ENCODE measurements around the gene SDK1. TPM values are rescaled to one million over a fixed set of nuclear protein-coding genes. Genes with fewer than 3 reads are reported as not detected.
"Not testable (repeated sequence)": the region's sequence is repeated elsewhere in the genome, so short reads cannot be mapped to it uniquely, and the experiment has no call there.

Gene SDK1
- total RNA-seq, 2 donors from 2014 or later = 4.8 to 13.2 TPM

DNA sequence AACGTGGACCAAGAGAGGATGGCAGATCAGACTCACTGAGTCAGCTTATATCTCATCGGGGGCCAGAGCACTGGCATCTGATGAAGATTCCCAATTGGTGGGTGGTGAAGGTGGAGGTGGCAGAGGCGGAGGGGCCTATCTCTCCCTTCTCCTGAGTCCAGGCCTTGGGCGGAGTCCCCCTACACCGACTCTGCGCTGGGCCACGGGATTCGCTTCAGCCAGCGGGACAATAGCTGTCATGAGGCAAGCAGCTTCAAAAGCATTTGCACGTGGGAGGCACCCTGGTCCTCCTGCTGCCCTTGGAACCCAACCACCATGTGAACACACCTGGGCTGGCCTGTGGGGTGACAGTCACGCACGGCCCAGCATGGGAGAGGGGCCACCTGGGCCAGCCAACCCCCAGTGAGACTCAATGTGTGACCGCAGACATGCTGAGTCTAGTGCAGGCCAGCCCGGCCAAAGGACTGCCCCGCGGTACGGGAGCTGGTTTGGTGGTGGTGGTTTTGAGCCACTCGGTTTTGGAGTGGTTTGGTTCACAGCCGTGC, 914.2 kb downstream of the SDK1 start:
- no peaks in the 10 kb centered on the region for H3K36me3 ChIP-seq
- no peaks in the 10 kb centered on the region for H3K4me1 ChIP-seq (replicated peaks)
- no peak for TF ChIP-seq POLR2A (IDR thresholded peaks at IDR 0.05)
- no peak for TF ChIP-seq CTCF (IDR thresholded peaks at IDR 0.05)
- TF ChIP-seq POLR2AphosphoS5 (IDR thresholded peaks at IDR 0.05) = no peak
- H3K9me3 ChIP-seq = no peaks in the 10 kb centered on the region
- no peak overlapping the region for H3K4me3 ChIP-seq
- DNase-seq (ENCODE audit: low spot score) = no peak
- intact Hi-C loops (cut with DNase I) = no loop called here
- H3K27me3 ChIP-seq (replicated peaks; ENCODE audit: insufficient read depth) = no peaks in the 10 kb centered on the region
- WGBS = 96% methylated on average over 19 of the region's 19 CpGs
- no peak overlapping the region for H3K27ac ChIP-seq

DNA sequence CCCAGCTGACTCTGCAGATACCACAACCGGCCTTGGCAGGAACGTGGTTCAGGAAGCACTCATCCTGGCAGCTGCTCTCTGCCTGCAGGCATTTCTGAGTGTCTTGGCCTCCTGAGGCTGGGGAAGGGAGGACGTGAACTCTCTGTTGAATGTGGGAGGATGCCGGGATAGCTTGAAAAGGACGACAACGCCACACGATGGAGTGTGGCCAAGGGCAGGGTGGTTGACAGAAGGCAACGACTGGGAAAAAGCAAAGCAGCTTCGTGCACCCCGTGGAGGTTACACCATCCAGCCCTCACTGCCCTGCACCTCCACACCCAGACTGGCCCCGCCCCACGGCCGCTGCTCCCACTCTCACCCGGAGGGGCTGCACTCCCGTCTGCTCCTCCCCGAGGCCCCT, 915.0 kb downstream of the SDK1 start:
- no peaks in the 10 kb centered on the region for H3K36me3 ChIP-seq
- no peaks in the 10 kb centered on the region for H3K9me3 ChIP-seq
- intact Hi-C loops (cut with DNase I) = no loop called here
- no peaks in the 10 kb centered on the region for H3K27me3 ChIP-seq (replicated peaks; ENCODE audit: insufficient read depth)
- no peaks in the 10 kb centered on the region for H3K4me1 ChIP-seq (replicated peaks)
- no peak overlapping the region for H3K4me3 ChIP-seq
- H3K27ac ChIP-seq = no peak overlapping the region
- TF ChIP-seq CTCF (IDR thresholded peaks at IDR 0.05) (no peak), POLR2A (IDR thresholded peaks at IDR 0.05) (no peak), POLR2AphosphoS5 (IDR thresholded peaks at IDR 0.05) (no peak)
- WGBS = 37% methylated on average over 16 of the region's 16 CpGs
- DNase-seq (ENCODE audit: low spot score) = peak; percentile 16

DNA sequence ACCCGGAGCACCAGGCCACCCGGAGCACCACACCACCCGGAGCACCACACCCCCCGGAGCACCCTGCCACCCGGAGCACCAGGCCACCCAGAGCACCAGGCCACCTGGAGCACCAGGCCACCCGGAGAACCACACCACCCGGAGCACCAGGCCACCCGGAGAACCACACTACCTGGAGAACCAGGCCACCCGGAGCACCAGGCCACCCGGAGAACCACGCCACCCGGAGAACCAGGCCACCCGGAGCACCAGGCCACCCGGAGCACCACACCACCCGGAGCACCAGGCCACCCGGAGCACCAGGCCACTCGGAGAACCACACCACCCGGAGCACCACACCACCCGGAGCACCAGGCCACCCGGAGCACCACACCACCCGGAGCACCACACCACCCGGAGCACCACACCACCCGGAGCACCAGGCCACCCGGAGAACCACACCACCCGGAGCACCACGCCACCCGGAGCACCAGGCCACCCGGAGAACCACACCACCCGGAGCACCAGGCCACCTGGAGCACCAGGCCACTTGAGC, 916.1 kb downstream of the SDK1 start:
- DNase-seq (ENCODE audit: low spot score); H3K27me3 ChIP-seq (replicated peaks; ENCODE audit: insufficient read depth); H3K4me3 ChIP-seq; H3K27ac ChIP-seq; H3K4me1 ChIP-seq (replicated peaks); H3K9me3 ChIP-seq; H3K36me3 ChIP-seq; intact Hi-C loops (cut with DNase I): not testable (repeated sequence)
- 99% methylated on average over 14 of the region's 29 CpGs for WGBS

DNA sequence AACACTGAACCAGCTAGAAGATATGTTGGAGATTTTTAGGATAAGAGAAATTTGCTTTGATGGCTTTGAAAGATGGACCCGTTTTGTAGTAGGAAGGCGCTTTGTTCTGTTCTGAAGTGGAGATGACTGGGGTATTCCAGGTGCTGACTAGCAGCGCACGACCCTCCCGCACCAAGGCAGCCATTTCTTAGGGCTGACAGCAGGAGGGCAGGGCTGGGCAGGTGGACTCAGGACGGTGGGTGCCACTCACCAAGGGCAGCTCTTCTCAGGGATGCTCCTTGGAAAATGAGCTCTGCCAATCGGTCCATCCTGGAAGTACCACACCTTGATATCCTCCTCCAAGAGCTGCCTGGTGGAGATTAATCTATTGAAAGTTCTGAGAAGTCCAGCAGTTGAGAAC, 917.4 kb downstream of the SDK1 start:
- H3K36me3 ChIP-seq = no peaks in the 10 kb centered on the region
- no peak for DNase-seq (ENCODE audit: low spot score)
- intact Hi-C loops (cut with DNase I) = no loop called here
- no peaks in the 10 kb centered on the region for H3K27me3 ChIP-seq (replicated peaks; ENCODE audit: insufficient read depth)
- H3K27ac ChIP-seq = no peak overlapping the region
- WGBS = 94% methylated on average over 7 of the region's 7 CpGs
- H3K9me3 ChIP-seq = no peaks in the 10 kb centered on the region
- H3K4me1 ChIP-seq (replicated peaks) = no peaks in the 10 kb centered on the region
- no peak overlapping the region for H3K4me3 ChIP-seq
- TF ChIP-seq POLR2A (IDR thresholded peaks at IDR 0.05) (no peak), POLR2AphosphoS5 (IDR thresholded peaks at IDR 0.05) (no peak), CTCF (IDR thresholded peaks at IDR 0.05) (no peak)

GRCh38 chr7:4220011-4220410, 919.0 kb downstream of the SDK1 start:
- Histone ChIP-seq H3K9me3 (no peaks in the 10 kb centered on the region), H3K36me3 (no peaks in the 10 kb centered on the region), H3K4me3 (no peak overlapping the region), H3K27me3 (replicated peaks; ENCODE audit: insufficient read depth) (no peaks in the 10 kb centered on the region), H3K27ac (no peak overlapping the region), H3K4me1 (replicated peaks) (no peaks in the 10 kb centered on the region)
- DNase-seq (ENCODE audit: low spot score) = no peak
- intact Hi-C loops (cut with DNase I) = no loop called here
- WGBS = 90% methylated on average over 15 of the region's 15 CpGs
- TF ChIP-seq CTCF (IDR thresholded peaks at IDR 0.05) = no peak
- no peak for TF ChIP-seq POLR2AphosphoS5 (IDR thresholded peaks at IDR 0.05)
- no peak for TF ChIP-seq POLR2A (IDR thresholded peaks at IDR 0.05)
